ENCODE results near the gene PACSIN1.
A peak's percentile ranks its signal among the peaks of the same experiment; 100 is the strongest.
"Not testable (repeated sequence)": the region's sequence is repeated elsewhere in the genome, so short reads cannot be mapped to it uniquely, and the experiment has no call there.

PACSIN1 gene

GRCh38 chr6:34486106-34486740, 20.3 kb downstream of the PACSIN1 start:
- peak; percentile 41 for DNase-seq

- DNase-seq: not testable (repeated sequence)
These were observed 21.0 kb downstream of the PACSIN1 start for GRCh38 chr6:34486886-34487285.

- DNase-seq: no peak
These were observed 21.7 kb downstream of the PACSIN1 start for GRCh38 chr6:34487536-34487935.

GRCh38 chr6:34489207-34489805, 23.4 kb downstream of the PACSIN1 start:
- no peak for DNase-seq

- no peak for DNase-seq
These were observed 24.7 kb downstream of the PACSIN1 start for GRCh38 chr6:34490390-34491090.

GRCh38 chr6:34491091-34491430, 25.2 kb downstream of the PACSIN1 start:
- DNase-seq: no peak

GRCh38 chr6:34493344-34493743, 27.5 kb downstream of the PACSIN1 start:
- no peak for DNase-seq

GRCh38 chr6:34494973-34495372, 29.1 kb downstream of the PACSIN1 start:
- DNase-seq: no peak

- no peak for DNase-seq
These were observed 30.3 kb downstream of the PACSIN1 start for GRCh38 chr6:34496103-34496685.

GRCh38 chr6:34497411-34497810, 31.5 kb downstream of the PACSIN1 start:
- no peak for DNase-seq

GRCh38 chr6:34506718-34507117, 40.8 kb downstream of the PACSIN1 start:
- DNase-seq: no peak

- no peak for DNase-seq
These were observed 42.5 kb downstream of the PACSIN1 start for GRCh38 chr6:34508425-34508824.

GRCh38 chr6:34509782-34510181, 43.9 kb downstream of the PACSIN1 start:
- DNase-seq: no peak

- DNase-seq: no peak
These were observed 44.4 kb downstream of the PACSIN1 start for GRCh38 chr6:34510299-34510698.

- no peak for DNase-seq
These were observed 45.5 kb downstream of the PACSIN1 start for GRCh38 chr6:34511214-34511914.

GRCh38 chr6:34511915-34512737, 46.2 kb downstream of the PACSIN1 start:
- DNase-seq: no peak

GRCh38 chr6:34512738-34513115, 46.9 kb downstream of the PACSIN1 start:
- DNase-seq: no peak

GRCh38 chr6:34513646-34514045, 47.8 kb downstream of the PACSIN1 start:
- no peak for DNase-seq

GRCh38 chr6:34514112-34514511, 48.2 kb downstream of the PACSIN1 start:
- no peak for DNase-seq

GRCh38 chr6:34514593-34515472, 49.0 kb downstream of the PACSIN1 start:
- DNase-seq: no peak
